HK-2 (cell line): ENCODE data around the gene CYP2D6.
"Not testable (repeated sequence)": the region's sequence is repeated elsewhere in the genome, so short reads cannot be mapped to it uniquely, and the experiment has no call there.

Source experiments
- DNase-seq: peaks from one replicate; pipeline ENCODE4 v3.0.0-alpha.2; 2018; ENCODE audit not compliant: unreplicated experiment

Gene CYP2D6

GRCh38 chr22:42134100-42135020, 3.8 kb upstream of the CYP2D6 start:
- no peak for DNase-seq

DNA sequence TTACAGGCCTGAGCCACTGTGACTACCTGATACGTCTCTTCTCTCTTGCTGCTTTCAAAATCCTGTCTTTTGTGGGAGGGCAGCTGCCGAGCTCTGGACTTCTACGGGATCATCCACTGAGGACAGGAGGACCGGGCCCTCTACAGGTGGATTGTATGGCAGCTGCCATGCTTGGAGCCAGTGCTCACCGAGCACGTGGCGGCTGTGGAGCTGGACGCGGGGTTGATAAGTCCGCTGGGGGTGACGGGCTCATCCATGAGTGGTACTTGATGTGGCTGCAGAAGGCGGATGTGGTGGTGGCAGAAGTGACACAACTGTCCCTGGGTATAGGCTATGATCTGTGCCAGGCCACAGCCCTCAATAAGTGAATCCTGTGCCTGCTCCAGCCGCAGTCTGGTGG, 1.8 kb upstream of the CYP2D6 start:
- DNase-seq = no peak

DNA sequence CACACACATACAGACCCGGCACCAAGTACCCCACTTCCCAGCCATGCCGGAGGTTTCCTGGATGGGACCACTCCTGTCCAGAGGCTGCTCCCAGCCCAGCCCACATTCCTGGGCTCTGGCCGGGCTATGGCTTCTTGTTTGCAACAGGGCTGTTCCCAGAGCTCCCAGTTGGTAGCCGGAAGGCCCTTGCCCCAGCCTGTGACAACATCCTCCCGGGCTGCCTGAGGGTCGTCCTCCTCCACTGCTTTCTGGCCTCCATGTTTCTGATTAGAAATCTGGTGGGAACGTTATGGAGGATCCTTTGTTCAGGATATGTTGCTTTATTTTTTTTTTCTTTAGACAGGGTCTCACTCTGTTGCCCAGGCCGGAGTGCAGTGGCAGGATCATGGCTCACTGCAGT, 952 bp upstream of the CYP2D6 start:
- no peak for DNase-seq

GRCh38 chr22:42130182-42130581, 428 bp downstream of the CYP2D6 start:
- not testable (repeated sequence) for DNase-seq

GRCh38 chr22:42128776-42129694, 1.6 kb downstream of the CYP2D6 start:
- DNase-seq = not testable (repeated sequence)

DNA sequence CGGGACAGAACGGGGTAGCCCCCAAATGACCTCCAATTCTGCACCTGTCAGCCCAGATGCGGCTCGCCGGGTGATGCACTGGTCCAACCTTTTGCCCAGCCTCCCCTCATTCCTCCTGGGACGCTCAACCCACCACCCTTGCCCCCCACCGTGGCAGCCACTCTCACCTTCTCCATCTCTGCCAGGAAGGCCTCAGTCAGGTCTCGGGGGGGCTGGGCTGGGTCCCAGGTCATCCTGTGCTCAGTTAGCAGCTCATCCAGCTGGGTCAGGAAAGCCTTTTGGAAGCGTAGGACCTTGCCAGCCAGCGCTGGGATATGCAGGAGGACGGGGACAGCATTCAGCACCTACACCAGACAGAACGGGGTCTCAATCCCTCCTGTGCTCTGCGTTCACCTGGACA, 2.6 kb downstream of the CYP2D6 start:
- DNase-seq = not testable (repeated sequence)

DNA sequence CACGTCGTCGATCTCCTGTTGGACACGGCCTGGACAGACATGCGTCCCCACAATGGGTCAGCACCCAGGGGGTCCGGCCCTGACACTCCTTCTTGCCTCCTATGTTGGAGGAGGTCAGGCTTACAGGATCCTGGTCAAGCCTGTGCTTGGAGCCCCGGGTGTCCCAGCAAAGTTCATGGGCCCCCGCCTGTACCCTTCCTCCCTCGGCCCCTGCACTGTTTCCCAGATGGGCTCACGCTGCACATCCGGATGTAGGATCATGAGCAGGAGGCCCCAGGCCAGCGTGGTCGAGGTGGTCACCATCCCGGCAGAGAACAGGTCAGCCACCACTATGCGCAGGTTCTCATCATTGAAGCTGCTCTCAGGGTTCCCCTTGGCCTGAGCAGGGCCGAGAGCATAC, 3.0 kb downstream of the CYP2D6 start:
- no peak for DNase-seq

GRCh38 chr22:42123529-42123928, 7.1 kb downstream of the CYP2D6 start:
- not testable (repeated sequence) for DNase-seq

DNA sequence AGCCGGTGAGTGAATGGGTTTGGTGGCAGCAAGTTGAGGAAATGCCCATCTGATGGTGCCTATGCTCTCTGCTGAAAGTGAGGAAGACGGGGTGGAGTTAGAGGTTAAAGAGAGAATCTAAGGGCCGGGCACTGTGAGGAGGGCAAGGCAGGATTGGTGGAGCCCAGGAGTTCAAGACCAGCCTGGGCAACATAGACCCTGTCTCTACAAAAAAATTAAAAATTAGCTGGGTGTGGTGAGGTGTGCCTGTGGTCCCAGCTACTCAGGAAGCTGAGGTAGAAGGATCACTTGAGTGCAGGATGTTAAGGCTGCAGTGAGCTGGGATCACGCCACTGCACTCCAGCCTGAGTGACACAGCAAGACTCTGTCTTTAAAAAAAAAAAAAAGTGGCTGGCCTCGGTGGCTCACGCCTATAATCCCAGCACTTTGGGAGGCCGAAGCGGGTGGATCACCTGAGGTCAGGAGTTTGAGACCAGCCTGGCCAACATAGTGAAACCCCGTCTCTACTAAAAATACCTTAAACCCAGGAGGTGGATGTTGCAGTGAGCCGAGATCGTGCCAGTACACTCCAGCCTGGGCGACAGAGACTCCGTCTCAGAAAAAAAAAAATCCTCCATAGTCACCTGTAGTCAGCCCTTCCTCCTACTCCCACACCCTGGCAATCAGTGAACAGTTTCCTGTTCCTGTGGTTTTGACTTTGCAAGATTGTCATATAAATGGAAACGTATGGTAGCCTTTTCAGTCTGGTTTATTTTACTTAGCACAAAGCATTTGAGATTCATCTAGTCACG, 10.2 kb downstream of the CYP2D6 start:
- not testable (repeated sequence) for DNase-seq

DNA sequence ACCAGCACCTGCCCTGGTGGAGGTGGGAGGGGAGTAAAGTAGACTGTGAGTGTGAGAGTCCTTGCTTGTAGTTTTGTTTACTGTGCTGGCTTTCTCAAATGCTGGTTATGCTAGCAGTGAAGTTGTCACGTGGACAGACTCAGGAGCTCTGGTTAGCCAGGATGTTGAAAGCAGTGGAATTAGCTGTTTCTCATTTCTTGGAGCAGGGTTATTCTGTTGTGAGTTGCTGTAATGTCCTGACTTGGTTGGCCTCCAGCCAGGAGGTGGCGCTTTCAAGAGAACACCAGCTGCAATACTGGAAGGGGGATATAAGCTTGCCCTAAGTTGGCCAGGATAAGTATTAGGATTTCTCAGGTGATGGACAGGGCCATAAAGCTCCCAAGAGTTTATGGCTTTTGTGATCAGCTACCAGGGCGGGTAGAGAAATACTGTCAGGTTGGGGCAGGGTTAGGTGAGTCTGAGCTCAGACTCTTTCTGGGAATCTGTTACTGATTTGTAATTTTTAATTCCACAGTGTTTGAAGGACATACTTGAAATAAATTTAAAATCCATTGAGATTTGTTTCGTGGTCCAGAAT, 13.7 kb downstream of the CYP2D6 start:
- no peak for DNase-seq

DNA sequence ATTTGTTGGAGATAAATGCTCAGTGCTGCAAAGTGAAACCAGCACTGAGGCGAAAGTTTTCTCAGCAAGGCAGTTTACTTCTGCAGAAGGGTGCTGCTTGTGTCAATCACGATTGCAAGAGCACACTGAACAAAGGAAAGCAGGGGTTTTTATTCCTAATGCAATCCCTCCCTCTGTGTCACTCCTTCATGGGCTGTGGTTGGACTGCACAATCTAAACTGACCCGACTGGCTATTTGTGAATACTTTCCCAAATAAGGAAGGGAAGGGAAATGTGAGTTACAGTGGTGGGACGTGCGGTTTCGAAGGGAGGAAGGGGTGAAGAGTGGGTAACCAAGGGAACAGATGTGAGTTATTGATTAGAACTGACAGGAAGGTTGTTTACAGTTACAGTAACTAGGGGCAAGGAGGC, 15.2 kb downstream of the CYP2D6 start:
- not testable (repeated sequence) for DNase-seq

DNA sequence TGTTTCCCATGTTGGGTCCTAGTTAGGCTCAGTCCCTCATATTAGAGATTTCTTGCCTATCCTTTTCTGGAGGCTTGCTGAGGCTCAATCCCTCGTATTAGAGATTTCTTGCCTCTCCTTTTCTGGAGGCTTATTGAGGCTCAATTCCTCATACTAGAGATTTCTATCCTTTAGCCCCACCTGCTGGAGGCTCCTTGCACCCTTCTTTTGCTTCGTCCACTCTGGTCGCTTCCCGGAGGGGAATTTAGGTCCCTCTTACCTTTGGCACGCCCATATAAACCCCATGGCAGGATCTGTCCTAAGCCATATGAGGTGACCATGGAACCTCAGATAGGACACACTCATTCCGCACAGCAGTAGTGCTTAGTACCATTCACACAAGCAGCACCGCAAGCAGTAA, 15.9 kb downstream of the CYP2D6 start:
- DNase-seq = no peak

GRCh38 chr22:42112793-42113192, 17.8 kb downstream of the CYP2D6 start:
- not testable (repeated sequence) for DNase-seq

DNA sequence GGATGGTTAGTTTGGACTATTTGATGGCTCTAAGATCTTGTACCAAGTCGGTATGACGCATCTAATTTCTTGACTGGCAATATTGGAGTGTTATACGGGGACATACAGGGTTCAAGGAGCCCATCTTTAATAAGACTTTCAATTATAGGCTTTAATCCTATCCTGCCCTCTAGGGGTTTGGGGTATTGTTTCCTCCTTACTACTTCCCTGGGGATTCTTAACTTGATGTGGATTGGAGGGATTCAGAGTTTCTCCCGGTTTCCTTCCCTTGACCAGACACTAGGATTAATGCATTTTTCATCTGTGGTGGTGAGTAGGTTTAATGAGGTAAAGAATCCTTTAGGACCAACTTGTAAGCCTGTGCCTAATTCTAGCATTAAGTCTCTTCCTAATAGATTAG, 18.8 kb downstream of the CYP2D6 start:
- no peak for DNase-seq

GRCh38 chr22:42108848-42109247, 21.8 kb downstream of the CYP2D6 start:
- no peak for DNase-seq

DNA sequence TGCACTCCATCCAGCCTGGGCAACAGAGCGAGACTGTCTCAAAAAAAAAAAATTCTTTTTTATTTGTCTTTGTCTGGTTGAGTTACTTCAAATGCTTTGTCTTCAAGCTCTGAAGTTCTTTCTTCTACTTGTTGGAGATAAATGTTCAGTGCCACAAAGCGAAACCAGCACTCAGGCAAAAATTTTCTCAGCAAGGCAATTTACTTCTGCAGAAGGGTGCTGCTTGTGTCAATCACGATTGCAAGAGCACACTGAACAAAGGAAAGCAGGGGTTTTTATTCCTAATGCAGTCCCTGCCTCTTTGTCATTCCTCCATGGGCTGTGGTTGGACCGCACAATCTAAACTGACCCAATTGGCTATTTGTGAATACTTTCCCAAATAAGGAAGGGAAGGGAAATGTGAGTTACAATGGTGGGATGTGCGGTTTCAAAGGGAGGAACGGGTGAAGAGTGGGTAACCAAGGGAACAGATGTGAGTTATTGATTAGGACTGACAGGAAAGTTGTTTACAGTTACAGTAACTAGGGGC, 26.2 kb downstream of the CYP2D6 start:
- DNase-seq = not testable (repeated sequence)

DNA sequence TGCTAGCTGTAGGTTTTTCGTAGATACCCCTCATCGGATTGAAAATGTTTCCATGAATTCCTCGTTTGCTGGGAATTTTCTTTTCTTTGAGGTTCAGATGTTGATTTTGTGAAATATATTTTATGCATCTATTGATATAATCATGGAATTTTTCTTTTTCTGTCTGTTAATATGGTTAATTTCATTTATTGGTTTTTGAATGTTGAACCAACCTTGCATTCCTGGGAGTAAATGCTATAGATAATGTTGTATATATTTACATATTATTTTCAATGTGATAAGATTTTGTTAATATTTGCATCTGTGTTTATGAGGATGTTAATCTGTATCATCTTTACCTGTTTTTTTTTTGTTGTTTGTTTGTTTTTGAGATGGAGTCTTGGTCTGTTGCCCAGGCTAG, 29.4 kb downstream of the CYP2D6 start:
- no peak for DNase-seq

- no peak for DNase-seq
These were observed 39.2 kb downstream of the CYP2D6 start for GRCh38 chr22:42091455-42091782.

GRCh38 chr22:42090596-42091454, 39.8 kb downstream of the CYP2D6 start, which contains the start of gene NDUFA6:
Gene NDUFA6 (minus strand): TSS chr22:42090772. CDS start chr22:42090744, 28 bp downstream.
- DNase-seq = peak; percentile 98

DNA sequence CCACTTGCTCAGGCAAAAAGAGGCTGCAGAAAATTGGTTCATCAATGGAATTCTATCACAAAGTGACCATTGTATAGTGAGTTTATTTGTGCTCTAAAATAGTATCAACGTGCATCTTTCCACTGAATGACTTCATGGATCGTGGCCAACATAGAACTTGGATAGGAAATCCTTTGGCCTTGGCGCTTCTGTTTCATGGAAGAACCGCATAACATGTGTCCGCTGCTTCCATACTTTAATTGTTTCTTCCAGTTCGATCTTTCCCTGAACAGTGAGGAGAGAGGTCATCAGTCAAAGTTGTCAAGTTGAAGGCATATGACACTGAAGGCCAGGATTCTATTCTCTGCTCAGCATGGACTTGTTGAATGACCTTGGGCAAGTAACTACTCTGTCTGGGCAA, 44.6 kb downstream of the CYP2D6 start:
- DNase-seq = no peak
